Breast epithelium (tissue), 3 donors: ENCODE measurements around the gene KDM3B.

Source experiments
- POLR2A ChIP-seq: fragments of 450-650 bp; IDR thresholded peaks from one replicate; pipeline ENCODE4 v1.6.1; 2016; ENCODE audit warnings: antibody characterized with exemption, mild to moderate bottlenecking, moderate library complexity
- TF ChIP-seq, protein P1 (sequence below), 3 donors: fragments of 450-650 bp; IDR thresholded peaks; one replicate each; pipeline ENCODE4 v1.5.1; 2016 to 2017; ENCODE audit warnings: antibody characterized with exemption in 3 of 3, mild to moderate bottlenecking in 3 of 3, moderate library complexity in 3 of 3

DNA sequence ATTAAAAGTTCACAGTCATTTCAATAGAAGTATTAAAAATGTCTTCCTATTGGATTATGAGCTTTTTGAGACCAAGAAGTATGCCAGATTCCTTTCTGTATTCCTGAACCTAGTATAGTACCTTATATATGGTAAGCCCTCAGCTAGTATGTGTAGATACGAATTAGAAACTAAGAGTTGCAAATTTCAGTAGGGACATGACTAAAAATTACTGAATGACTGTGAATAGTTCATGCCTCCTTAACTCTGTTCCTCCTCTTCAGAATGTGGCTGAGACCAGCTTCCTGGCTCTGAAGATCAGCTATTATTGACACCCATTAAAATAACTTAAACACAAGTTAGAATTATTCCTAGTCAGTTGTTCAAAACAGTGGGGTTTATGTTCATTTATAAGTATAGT is 19.7 kb downstream of the KDM3B start:
- TF ChIP-seq, protein P1, sequence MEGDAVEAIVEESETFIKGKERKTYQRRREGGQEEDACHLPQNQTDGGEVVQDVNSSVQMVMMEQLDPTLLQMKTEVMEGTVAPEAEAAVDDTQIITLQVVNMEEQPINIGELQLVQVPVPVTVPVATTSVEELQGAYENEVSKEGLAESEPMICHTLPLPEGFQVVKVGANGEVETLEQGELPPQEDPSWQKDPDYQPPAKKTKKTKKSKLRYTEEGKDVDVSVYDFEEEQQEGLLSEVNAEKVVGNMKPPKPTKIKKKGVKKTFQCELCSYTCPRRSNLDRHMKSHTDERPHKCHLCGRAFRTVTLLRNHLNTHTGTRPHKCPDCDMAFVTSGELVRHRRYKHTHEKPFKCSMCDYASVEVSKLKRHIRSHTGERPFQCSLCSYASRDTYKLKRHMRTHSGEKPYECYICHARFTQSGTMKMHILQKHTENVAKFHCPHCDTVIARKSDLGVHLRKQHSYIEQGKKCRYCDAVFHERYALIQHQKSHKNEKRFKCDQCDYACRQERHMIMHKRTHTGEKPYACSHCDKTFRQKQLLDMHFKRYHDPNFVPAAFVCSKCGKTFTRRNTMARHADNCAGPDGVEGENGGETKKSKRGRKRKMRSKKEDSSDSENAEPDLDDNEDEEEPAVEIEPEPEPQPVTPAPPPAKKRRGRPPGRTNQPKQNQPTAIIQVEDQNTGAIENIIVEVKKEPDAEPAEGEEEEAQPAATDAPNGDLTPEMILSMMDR (IDR thresholded peaks at IDR 0.05): no peak
- no peak for TF ChIP-seq POLR2A
